AG04450 (cell line): ENCODE results near the gene CHRND. TPM values are rescaled to one million over a fixed set of nuclear protein-coding genes. Genes with fewer than 3 reads are reported as not detected.

Experiments
- CTCF ChIA-PET: fragments of 300-600, 350-600 bp; formaldehyde crosslinking; extraction: SDS; loops from one replicate; lab custom pipeline; 2022; ENCODE audit warnings: antibody characterized with exemption, inconsistent platforms; lab: Charles Lee
- POLR2A ChIA-PET: fragments of 350-600 bp; formaldehyde crosslinking; extraction: SDS; loops from one replicate; lab custom pipeline; 2021; ENCODE audit warnings: antibody characterized with exemption, inconsistent platforms; lab: Yijun Ruan, JAX
- DNase-seq: peaks from one replicate; pipeline ENCODE4 v3.0.0-alpha.2; 2011; ENCODE audit warnings: low read depth, low spot score
- H3K27ac ChIP-seq: one replicate; pipeline ENCODE4 v1.5.1; 2012; ENCODE audit warnings: low read depth, low read length, control low read depth
- H3K27me3 ChIP-seq: one replicate; pipeline ENCODE4 v1.6.0; 2012; ENCODE audit warnings: low read length; ENCODE audit not compliant: control insufficient read depth, insufficient read depth
- H3K4me3 ChIP-seq: 2 replicates; pipeline ENCODE4 v1.5.1; 2011; ENCODE audit warnings: mild to moderate bottlenecking, low read depth, low read length, control low read depth
- H3K9me3 ChIP-seq: 2 replicates; pipeline ENCODE4 v1.5.1; 2012; ENCODE audit warnings: low read length; ENCODE audit not compliant: control insufficient read depth, insufficient read depth
- polyA plus RNA-seq: library from polyadenylated mRNA; depleted of rRNA; stranded (reverse); fragments of >200 nt; gene quantifications from 2 replicates; pipeline ENCODE4 v1.2.3, GENCODE V29; 2011
- TF ChIP-seq, protein P1 (sequence below): IDR thresholded peaks from 2 replicates; pipeline ENCODE4 v1.5.1; 2011; ENCODE audit warnings: low read depth, low read length, control low read depth, inconsistent platforms

CHRND gene
- polyA plus RNA-seq, 1 experiment = not detected

DNA sequence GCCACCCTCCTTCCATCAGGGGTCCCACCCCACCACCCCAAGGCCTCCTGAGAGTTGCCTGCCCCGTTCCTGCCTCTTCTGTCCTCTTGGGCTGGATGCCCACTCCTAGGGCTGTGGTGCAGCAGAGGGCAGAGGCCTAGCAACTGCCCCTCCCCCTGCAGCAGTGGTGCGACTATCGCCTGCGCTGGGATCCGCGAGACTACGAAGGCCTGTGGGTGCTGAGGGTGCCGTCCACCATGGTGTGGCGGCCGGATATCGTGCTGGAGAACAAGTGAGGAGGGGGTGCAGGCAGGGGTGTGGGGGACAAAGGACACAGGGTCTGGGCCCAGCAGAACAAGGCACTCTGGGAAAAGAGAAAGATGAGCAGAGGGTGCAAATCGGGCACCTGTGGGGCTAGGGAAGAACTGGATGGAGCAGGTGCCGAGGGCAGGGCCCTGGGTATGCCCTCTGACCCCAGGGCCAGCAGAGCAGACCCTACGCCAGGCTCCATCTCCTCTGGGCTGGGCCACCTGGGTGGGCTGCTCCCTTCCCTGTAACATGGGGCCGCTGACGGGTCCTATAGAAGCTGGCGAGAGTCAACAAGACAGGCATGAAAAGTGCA is 14.6 kb downstream of the CHRND start:
- TF ChIP-seq, protein P1, sequence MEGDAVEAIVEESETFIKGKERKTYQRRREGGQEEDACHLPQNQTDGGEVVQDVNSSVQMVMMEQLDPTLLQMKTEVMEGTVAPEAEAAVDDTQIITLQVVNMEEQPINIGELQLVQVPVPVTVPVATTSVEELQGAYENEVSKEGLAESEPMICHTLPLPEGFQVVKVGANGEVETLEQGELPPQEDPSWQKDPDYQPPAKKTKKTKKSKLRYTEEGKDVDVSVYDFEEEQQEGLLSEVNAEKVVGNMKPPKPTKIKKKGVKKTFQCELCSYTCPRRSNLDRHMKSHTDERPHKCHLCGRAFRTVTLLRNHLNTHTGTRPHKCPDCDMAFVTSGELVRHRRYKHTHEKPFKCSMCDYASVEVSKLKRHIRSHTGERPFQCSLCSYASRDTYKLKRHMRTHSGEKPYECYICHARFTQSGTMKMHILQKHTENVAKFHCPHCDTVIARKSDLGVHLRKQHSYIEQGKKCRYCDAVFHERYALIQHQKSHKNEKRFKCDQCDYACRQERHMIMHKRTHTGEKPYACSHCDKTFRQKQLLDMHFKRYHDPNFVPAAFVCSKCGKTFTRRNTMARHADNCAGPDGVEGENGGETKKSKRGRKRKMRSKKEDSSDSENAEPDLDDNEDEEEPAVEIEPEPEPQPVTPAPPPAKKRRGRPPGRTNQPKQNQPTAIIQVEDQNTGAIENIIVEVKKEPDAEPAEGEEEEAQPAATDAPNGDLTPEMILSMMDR = no peak
- CTCF ChIA-PET = no interaction called here
- no peak for DNase-seq
- Histone ChIP-seq H3K27ac (no peak overlapping the region), H3K9me3 (peaks cover 8% of the 10 kb centered on the region), H3K27me3 (peaks cover 10% of the 10 kb centered on the region), H3K4me3 (no peak overlapping the region)
- POLR2A ChIA-PET = no interaction called here

DNA sequence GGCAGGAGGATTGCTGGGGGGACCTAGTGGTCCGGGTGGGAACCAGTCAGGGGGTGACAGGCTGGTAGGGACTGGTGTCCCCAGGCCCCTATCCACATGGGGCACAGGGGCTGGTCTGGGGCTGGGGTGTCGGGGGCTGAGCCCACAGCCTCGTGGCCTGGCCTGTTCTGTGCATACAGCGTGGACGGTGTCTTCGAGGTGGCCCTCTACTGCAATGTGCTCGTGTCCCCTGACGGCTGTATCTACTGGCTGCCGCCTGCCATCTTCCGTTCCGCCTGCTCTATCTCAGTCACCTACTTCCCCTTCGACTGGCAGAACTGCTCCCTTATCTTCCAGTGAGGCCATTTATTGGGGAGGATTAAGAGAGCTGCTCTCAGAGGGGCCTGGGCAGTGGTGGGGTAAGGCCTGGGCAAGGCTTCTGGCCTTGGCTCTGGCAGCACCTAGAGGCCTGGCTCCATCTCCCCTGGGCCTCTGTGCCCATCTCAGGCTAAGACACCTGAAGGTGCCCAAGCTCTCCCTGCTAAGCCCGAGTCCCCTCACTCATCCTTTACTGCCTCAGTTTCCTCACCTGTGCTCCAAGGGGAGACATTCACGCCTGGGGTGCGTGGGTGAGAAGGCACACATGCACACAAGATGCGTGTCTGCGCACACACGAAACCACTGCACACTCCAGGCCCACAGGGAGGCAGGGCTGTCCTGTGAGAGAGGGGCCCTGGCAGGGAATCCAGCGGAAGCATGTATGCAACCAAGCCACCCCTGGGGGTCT is 15.4 kb downstream of the CHRND start:
- no peak for DNase-seq
- POLR2A ChIA-PET = no interaction called here
- CTCF ChIA-PET = no interaction called here
- Histone ChIP-seq H3K4me3 (no peak overlapping the region), H3K9me3 (peaks cover 2% of the 10 kb centered on the region), H3K27me3 (peaks cover 10% of the 10 kb centered on the region), H3K27ac (no peak overlapping the region)
- TF ChIP-seq, protein P1 = no peak

DNA sequence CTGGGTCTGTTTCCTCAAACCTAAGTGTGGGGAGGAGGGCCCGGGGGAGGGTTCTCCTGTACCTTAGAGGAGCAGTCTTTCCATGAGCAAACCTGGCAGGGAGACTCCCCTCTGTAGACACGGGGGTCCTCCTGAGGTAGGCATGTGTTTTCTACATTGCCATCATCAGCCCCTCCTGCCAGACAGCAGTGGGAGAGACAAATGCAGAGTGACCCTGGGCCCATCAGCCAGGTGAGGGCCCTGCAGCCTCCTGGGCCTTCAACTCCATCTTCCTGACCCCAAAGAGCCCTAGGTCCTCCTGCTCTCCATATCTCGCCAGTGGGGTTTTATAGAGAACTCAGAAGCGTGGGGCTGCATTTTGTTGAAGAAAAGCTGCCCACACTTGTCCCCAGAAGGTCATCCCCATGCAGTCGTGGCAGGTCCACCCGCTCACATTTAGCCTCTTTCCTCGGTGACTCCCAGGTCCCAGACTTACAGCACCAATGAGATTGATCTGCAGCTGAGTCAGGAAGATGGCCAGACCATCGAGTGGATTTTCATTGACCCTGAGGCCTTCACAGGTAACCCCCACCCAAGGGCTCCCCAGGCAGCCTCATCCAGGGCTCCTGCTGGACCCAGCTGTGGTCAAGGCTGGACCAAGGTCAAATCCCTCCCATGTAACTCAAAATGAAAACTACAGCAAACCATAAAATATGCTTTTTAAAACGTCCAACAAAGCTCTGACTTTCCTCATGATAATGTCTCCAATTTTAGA is 16.2 kb downstream of the CHRND start:
- no peak for DNase-seq
- Histone ChIP-seq H3K9me3 (no peaks in the 10 kb centered on the region; the same call in 1 of the 2 replicates), H3K4me3 (no peak overlapping the region), H3K27ac (no peak overlapping the region), H3K27me3 (peaks cover 10% of the 10 kb centered on the region)
- TF ChIP-seq, protein P1 = no peak
- ChIA-PET POLR2A (no interaction called here), CTCF (no interaction called here)

DNA sequence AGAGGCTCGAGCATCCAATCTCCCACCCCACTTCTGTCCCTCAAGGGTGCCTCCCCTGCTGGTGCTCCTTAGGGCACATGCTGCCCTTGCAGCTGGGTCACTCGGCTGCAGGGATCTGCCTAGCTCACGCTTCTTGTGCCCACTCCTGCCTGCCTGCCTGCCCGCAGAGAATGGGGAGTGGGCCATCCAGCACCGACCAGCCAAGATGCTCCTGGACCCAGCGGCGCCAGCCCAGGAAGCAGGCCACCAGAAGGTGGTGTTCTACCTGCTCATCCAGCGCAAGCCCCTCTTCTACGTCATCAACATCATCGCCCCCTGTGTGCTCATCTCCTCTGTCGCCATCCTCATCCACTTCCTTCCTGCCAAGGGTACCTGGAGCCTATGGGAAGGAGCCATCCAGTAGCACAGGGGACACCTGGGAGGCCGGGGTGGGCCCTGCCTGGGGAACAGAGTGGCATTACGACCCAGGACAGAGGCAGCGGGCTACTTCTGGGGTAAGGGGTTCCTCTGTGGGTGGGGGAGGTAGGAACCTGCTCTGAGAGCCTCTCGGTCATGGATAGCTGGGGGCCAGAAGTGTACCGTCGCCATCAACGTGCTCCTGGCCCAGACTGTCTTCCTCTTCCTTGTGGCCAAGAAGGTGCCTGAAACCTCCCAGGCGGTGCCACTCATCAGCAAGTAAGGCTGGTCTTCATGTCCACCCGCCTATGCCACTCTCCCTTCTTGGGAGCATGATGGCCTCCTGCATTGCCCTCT is 16.9 kb downstream of the CHRND start:
- DNase-seq = no peak
- no peak overlapping the region for H3K27ac ChIP-seq
- H3K27me3 ChIP-seq = peaks cover 6% of the 10 kb centered on the region
- TF ChIP-seq, protein P1 = no peak
- CTCF ChIA-PET = no interaction called here
- H3K4me3 ChIP-seq = no peak overlapping the region
- POLR2A ChIA-PET = no interaction called here
- no peaks in the 10 kb centered on the region; the same call in 1 of the 2 replicates for H3K9me3 ChIP-seq
